Transverse colon (tissue), 4 donors: ENCODE data around the gene PDZD2. TPM values are rescaled to one million over a fixed set of nuclear protein-coding genes. Genes with fewer than 3 reads are reported as not detected.

Experiments used
- DNase-seq: peaks from one replicate; pipeline ENCODE4 v3.0.0-alpha.2; 2019
- H3K27ac ChIP-seq, 4 donors: fragments of 200-600 bp; sonication (generic); 2 replicates each; pipeline ENCODE4 v1.5.1; 2016 to 2018; ENCODE audit warnings: inconsistent platforms in 4 of 4
- H3K27me3 ChIP-seq: fragments of 200-600 bp; sonication (generic); 2 replicates; pipeline ENCODE4 v1.5.1; 2017; ENCODE audit warnings: inconsistent platforms
- H3K36me3 ChIP-seq, 4 donors: fragments of 200-600 bp; sonication (generic); 2 replicates each; pipeline ENCODE4 v1.5.1; 2017 to 2019; ENCODE audit warnings: inconsistent platforms in 4 of 4
- H3K4me1 ChIP-seq, 4 donors: fragments of 200-600 bp; sonication (generic); 2 replicates each; pipeline ENCODE4 v1.5.1; 2017 to 2020; ENCODE audit warnings: inconsistent platforms in 4 of 4
- H3K4me3 ChIP-seq, 4 donors: fragments of 200-600 bp; sonication (generic); 1 replicate in 1 of 4; 2 replicates in 3 of 4; pipeline versions ENCODE4 v1.5.1 to v1.6.1; 2017 to 2019; ENCODE audit warnings: inconsistent platforms in 4 of 4
- H3K9me3 ChIP-seq, 2 donors: fragments of 200-600 bp; sonication (generic); 2 replicates each; pipeline ENCODE4 v1.5.1; 2017 to 2019; ENCODE audit warnings: inconsistent platforms in 2 of 2
- CTCF ChIP-seq, 5 experiments: fragments of 200-600 bp in 3 of 5; fragments of 450-650 bp in 2 of 5; sonication (generic) in 3 of 5; IDR thresholded peaks; 1 replicate in 2 of 5; 2 replicates in 3 of 5; pipeline ENCODE4 v1.5.1; 2016 to 2017; ENCODE audit warnings: antibody characterized with exemption in 5 of 5, inconsistent platforms in 3 of 5, mild to moderate bottlenecking in 2 of 5, moderate library complexity in 1 of 5
- EP300 ChIP-seq: sonication (generic); formaldehyde crosslinking; IDR thresholded peaks from one replicate; pipeline ENCODE4 v1.6.1; 2017; ENCODE audit warnings: antibody characterized with exemption, low read depth
- POLR2A ChIP-seq: fragments of 450-650 bp; IDR thresholded peaks from one replicate; pipeline ENCODE4 v1.6.1; 2016; ENCODE audit warnings: antibody characterized with exemption, mild to moderate bottlenecking, moderate library complexity
- POLR2AphosphoS5 ChIP-seq, 3 donors: sonication (generic); formaldehyde crosslinking; IDR thresholded peaks; one replicate each; pipeline ENCODE4 v1.6.1; 2016; ENCODE audit warnings: antibody characterized with exemption in 3 of 3
- WGBS, 2 donors: methylation state at CpG; one replicate each; pipeline ENCODE4 v1.1.5; 2018; ENCODE audit warnings: low coverage in 1 of 2; 5-methylcytosine and 5-hydroxymethylcytosine counted together
- in situ Hi-C, 4 donors: fragments of 200-750 bp; cut with MboI; loops; one replicate each; pipeline versions ENCODE4 v1.15.0 to v1.15.1; 2017; ENCODE audit warnings: low sequenced_read_pairs in 3 of 4, low pct_ligation_motif_present in 1 of 4, low pct_unique_long_range_greater_than_20kb in 1 of 4
- intact Hi-C: fragments of 100-400 bp; cut with DNase I; formaldehyde crosslinking; loops from one replicate; pipeline ENCODE4 v1.15.1; 2023; ENCODE audit warnings: low total_unique reads
- total RNA-seq, 4 donors: library from RNA; depleted of rRNA; stranded (reverse); fragments of >200 nt; gene quantifications; one replicate each; pipeline ENCODE4 v1.1.0, GENCODE V29; 2016

The PDZD2 gene
- total RNA-seq, 4 donors from 2014 or later, result 2.0 to 3.7 (median 2.8) TPM

DNA sequence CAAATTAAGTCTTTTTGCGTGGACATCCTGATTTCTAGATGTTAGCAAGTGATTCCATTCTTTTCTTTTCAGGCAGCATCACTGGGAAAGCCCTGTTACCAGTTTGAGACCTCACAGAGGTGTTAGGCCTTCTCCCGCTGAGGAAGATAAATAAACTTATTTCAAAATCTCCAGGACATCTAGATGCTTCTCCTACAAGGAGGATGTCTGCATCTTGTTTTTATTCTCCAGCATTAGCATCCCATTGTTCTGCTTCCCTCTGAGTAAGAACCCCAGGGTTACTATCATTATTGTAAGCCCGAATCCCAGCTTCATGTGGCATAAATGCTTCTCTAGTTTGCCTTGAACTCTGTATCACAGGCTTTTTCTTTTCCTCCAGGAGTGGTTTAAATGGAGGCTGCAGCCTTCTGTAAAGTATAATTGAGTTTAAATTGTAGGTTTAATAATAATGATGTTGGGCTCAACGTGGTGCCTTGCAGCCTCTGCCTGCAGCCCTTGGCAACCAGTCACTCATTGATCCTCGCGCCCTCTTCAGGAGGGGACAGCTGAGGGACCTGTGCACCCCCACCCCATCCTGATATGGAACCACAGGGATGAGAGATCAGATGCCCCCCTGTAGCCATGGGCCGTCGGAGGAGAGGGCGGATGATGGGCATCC lies 114.9 kb downstream of the PDZD2 start:
- TF ChIP-seq CTCF (IDR thresholded peaks at IDR 0.05), result no peak
- no peak for TF ChIP-seq POLR2A
- TF ChIP-seq EP300, result no peak
- no peak for TF ChIP-seq POLR2AphosphoS5 (IDR thresholded peaks at IDR 0.05)
- DNase-seq, result no peak
- H3K4me1 ChIP-seq, result no peaks in the 10 kb centered on the region
- intact Hi-C loops, result no loop called here
- H3K4me3 ChIP-seq, result no peak overlapping the region
- in situ Hi-C loops, result no loop called here
- no peaks in the 10 kb centered on the region for H3K9me3 ChIP-seq
- H3K36me3 ChIP-seq, result no peaks in the 10 kb centered on the region
- 63 to 73% methylated on average over 5 to 9 of the region's 9 CpGs for WGBS, 2 donors
- no peak overlapping the region for H3K27ac ChIP-seq
- no peaks in the 10 kb centered on the region for H3K27me3 ChIP-seq

- no peak for TF ChIP-seq CTCF (IDR thresholded peaks at IDR 0.05)
- no peak for DNase-seq
- H3K36me3 ChIP-seq, result no peaks in the 10 kb centered on the region
- intact Hi-C loops (no loop called here), in situ Hi-C loops (no loop called here)
- no peaks in the 10 kb centered on the region for H3K27me3 ChIP-seq
- no peak overlapping the region for H3K27ac ChIP-seq
- no peak overlapping the region for H3K4me3 ChIP-seq
- WGBS, 2 donors, result 37 to 79% methylated on average over 2 to 4 of the region's 4 CpGs
- no peaks in the 10 kb centered on the region for H3K9me3 ChIP-seq
- no peaks in the 10 kb centered on the region for H3K4me1 ChIP-seq
Observed at GRCh38 chr5:31754358-31754704, 115.4 kb downstream of the PDZD2 start.

GRCh38 chr5:31754741-31755675 lies 116.1 kb downstream of the PDZD2 start:
- Histone ChIP-seq H3K4me3 (no peak overlapping the region), H3K27me3 (no peaks in the 10 kb centered on the region), H3K9me3 (no peaks in the 10 kb centered on the region), H3K27ac (no peak overlapping the region), H3K36me3 (no peaks in the 10 kb centered on the region), H3K4me1 (no peaks in the 10 kb centered on the region)
- no peak for DNase-seq
- intact Hi-C loops, result no loop called here
- in situ Hi-C loops, result no loop called here
- 85 to 86% methylated on average over 13 to 20 of the region's 20 CpGs for WGBS, 2 donors
- TF ChIP-seq POLR2AphosphoS5 (IDR thresholded peaks at IDR 0.05) (no peak), POLR2A (no peak)

DNA sequence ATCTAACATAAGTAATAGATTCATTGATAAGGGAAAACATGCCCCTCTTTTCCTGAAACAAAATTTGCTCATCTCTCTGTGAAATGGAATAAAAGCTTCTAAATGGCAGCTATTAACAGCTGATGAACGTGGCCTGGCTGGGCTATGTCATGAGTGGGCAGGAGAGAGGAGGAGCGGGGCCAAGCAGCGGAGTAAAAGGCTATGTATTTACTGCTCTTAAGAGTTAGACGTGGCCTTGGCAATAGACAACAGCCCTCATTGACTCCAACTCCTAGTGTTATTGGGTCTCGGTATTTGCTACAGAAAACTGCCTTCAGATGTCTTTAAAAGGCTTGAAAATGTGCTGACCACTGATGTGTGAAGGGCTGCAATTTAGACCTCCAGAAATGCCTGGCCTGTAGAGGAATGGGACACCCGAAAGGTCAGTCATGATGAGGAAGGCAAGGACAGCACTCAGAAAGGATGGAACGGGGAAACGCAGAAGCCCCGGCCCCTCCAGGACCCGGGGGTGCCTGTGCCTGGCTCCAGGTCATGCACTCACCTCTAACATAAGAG lies 116.8 kb downstream of the PDZD2 start:
- no peaks in the 10 kb centered on the region for H3K36me3 ChIP-seq
- TF ChIP-seq EP300 (no peak), POLR2AphosphoS5 (IDR thresholded peaks at IDR 0.05) (no peak), POLR2A (no peak), CTCF (IDR thresholded peaks at IDR 0.05) (no peak)
- H3K4me3 ChIP-seq, result no peak overlapping the region
- H3K9me3 ChIP-seq, result no peaks in the 10 kb centered on the region
- 68 to 78% methylated on average over 4 to 10 of the region's 10 CpGs for WGBS, 2 donors
- intact Hi-C loops, result no loop called here
- no peak for DNase-seq
- H3K4me1 ChIP-seq, result no peaks in the 10 kb centered on the region
- in situ Hi-C loops, result no loop called here
- H3K27me3 ChIP-seq, result no peaks in the 10 kb centered on the region
- no peak overlapping the region for H3K27ac ChIP-seq
